SK-N-MC (cell line): Measurements from ENCODE around the gene BCOR.

Experiments
- EZH2 ChIP-seq: fragments of 200-600 bp; sonication (generic); IDR thresholded peaks from one replicate; pipeline ENCODE4 v1.6.1; 2017; ENCODE audit warnings: antibody characterized with exemption
- FOXP2 ChIP-seq: optimal IDR thresholded peaks from 2 replicates; pipeline ENCODE3; 2011; ENCODE audit warnings: mild to moderate bottlenecking, moderate library complexity; ENCODE audit not compliant: insufficient read depth; ENCODE audit errors: extremely low read length, control extremely low read depth
- POLR2AphosphoS5 ChIP-seq: IDR thresholded peaks from 2 replicates; pipeline ENCODE4 v1.6.1; 2012; ENCODE audit warnings: mild to moderate bottlenecking, low read depth, low read length, borderline replicate concordance

DNA sequence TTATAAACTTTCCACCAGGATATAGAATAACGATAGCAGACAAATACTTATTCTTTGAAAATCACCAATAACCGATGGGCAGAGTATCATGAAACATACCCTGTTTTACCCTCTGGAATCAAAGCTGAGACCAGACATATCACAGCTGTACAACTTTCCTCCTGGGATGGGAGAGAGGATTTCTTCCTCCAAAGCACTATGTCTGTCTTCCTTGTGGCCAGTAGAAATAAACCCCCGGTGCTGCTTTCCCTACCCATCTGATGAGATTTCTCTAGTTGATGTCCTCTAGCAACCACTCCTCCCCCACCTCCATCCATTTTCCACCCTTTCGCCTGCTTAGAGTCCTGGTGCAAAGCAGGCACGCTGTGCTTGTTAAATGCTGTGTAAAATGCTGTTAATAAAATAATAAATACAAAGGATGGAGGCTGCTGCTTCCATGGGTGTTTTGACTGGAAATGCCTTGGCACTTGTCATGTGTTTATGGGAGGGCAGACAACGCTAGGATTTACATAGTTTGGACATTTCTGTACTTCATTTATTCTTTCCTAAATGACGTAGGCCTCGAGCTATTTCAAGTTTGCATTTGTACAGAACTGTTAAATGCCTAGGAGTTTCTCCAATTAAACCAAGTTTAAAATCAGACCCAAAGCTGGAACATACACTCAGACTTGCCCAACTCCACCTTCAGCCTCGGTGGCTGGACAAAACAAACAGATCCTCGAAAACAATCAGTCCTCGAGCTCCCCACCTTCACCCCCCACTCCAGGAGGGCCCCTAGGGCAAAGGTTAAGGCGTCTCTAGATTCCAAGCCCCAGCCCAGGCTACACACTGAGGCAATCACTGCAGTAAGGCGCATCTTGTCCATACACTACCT, 10.1 kb downstream of the BCOR start:
- no peak for TF ChIP-seq EZH2
- no peak for TF ChIP-seq POLR2AphosphoS5
- no peak for TF ChIP-seq FOXP2
